Erythroblast (primary cell): Measurements from ENCODE around the gene MMP13.

ENCODE experiments used
- DNase-seq, 2 experiments: peaks; one replicate each; lab custom pipeline; 2025; lab: John Stamatoyannopoulos, UW
- GATA1 ChIP-seq: IDR thresholded peaks from 2 replicates; pipeline ENCODE4 v1.6.1; 2011; ENCODE audit warnings: low read depth, mild to moderate bottlenecking, control low read depth, low read length, moderate library complexity
- POLR2A ChIP-seq: IDR thresholded peaks from 2 replicates; pipeline ENCODE4 v1.6.1; 2011; ENCODE audit warnings: mild to moderate bottlenecking, low read length

MMP13 gene

GRCh38 chr11:102900346-102900745 lies 55.2 kb downstream of the MMP13 start:
- no peak for DNase-seq
- TF ChIP-seq GATA1 (no peak), POLR2A (no peak)
